Osteocyte (in vitro differentiated cells): ENCODE data around the gene ITGA7. TPM values are rescaled to one million over a fixed set of nuclear protein-coding genes. Genes with fewer than 3 reads are reported as not detected.

Experiments used
- DNase-seq: peaks from one replicate; pipeline ENCODE4 v3.0.0; 2021; ENCODE audit warnings: mixed read lengths; ENCODE audit not compliant: unreplicated experiment; ENCODE audit errors: extremely low spot score
- H3K27ac Mint-ChIP-seq: one replicate; pipeline ENCODE4 v1.8.0; 2021; ENCODE audit warnings: mild to moderate bottlenecking, mixed read lengths; ENCODE audit not compliant: unreplicated experiment
- H3K27me3 Mint-ChIP-seq: one replicate; pipeline ENCODE4 v1.8.0; 2021; ENCODE audit warnings: mixed read lengths; ENCODE audit not compliant: unreplicated experiment
- H3K36me3 Mint-ChIP-seq: one replicate; pipeline ENCODE4 v1.8.0; 2021; ENCODE audit warnings: mixed read lengths; ENCODE audit not compliant: unreplicated experiment
- H3K4me1 Mint-ChIP-seq: one replicate; pipeline ENCODE4 v1.8.0; 2021; ENCODE audit warnings: mixed read lengths; ENCODE audit not compliant: unreplicated experiment
- H3K4me3 Mint-ChIP-seq: one replicate; pipeline ENCODE4 v1.8.0; 2021; ENCODE audit warnings: mild to moderate bottlenecking, moderate library complexity, mixed read lengths; ENCODE audit not compliant: unreplicated experiment
- H3K9me3 Mint-ChIP-seq: one replicate; pipeline ENCODE4 v1.8.0; 2021; ENCODE audit warnings: mixed read lengths; ENCODE audit not compliant: unreplicated experiment
- total RNA-seq: library from RNA; stranded (reverse); gene quantifications from 2 replicates; pipeline ENCODE4 v1.2.1, GENCODE V29; 2021
- TF ChIP-seq, protein P1 (sequence below): fragments of 200-600 bp; sonication (generic); IDR thresholded peaks from 2 replicates; pipeline ENCODE4 v1.5.0; 2021; ENCODE audit warnings: antibody characterized with exemption, mild to moderate bottlenecking, moderate library complexity

ITGA7 gene
- total RNA-seq, 1 donor from 2014 or later: 5.7 TPM

- H3K4me3 Mint-ChIP-seq: no peak overlapping the region
- no peaks in the 10 kb centered on the region for H3K9me3 Mint-ChIP-seq
- H3K27me3 Mint-ChIP-seq: peaks cover 26% of the 10 kb centered on the region
- H3K27ac Mint-ChIP-seq: no peak overlapping the region
- H3K4me1 Mint-ChIP-seq: peaks cover 12% of the 10 kb centered on the region
- H3K36me3 Mint-ChIP-seq: no peaks in the 10 kb centered on the region
- TF ChIP-seq, protein P1, sequence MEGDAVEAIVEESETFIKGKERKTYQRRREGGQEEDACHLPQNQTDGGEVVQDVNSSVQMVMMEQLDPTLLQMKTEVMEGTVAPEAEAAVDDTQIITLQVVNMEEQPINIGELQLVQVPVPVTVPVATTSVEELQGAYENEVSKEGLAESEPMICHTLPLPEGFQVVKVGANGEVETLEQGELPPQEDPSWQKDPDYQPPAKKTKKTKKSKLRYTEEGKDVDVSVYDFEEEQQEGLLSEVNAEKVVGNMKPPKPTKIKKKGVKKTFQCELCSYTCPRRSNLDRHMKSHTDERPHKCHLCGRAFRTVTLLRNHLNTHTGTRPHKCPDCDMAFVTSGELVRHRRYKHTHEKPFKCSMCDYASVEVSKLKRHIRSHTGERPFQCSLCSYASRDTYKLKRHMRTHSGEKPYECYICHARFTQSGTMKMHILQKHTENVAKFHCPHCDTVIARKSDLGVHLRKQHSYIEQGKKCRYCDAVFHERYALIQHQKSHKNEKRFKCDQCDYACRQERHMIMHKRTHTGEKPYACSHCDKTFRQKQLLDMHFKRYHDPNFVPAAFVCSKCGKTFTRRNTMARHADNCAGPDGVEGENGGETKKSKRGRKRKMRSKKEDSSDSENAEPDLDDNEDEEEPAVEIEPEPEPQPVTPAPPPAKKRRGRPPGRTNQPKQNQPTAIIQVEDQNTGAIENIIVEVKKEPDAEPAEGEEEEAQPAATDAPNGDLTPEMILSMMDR: no peak
- DNase-seq: no peak
Measured at GRCh38 chr12:55683676-55684075, 24.0 kb downstream of the ITGA7 start.

- Mint-ChIP-seq H3K36me3 (no peaks in the 10 kb centered on the region), H3K27ac (no peak overlapping the region), H3K4me1 (peaks cover 12% of the 10 kb centered on the region), H3K9me3 (no peaks in the 10 kb centered on the region), H3K27me3 (peaks cover 26% of the 10 kb centered on the region), H3K4me3 (no peak overlapping the region)
- TF ChIP-seq, protein P1: no peak
- no peak for DNase-seq
Measured at GRCh38 chr12:55682087-55682796, 25.5 kb downstream of the ITGA7 start.

DNA sequence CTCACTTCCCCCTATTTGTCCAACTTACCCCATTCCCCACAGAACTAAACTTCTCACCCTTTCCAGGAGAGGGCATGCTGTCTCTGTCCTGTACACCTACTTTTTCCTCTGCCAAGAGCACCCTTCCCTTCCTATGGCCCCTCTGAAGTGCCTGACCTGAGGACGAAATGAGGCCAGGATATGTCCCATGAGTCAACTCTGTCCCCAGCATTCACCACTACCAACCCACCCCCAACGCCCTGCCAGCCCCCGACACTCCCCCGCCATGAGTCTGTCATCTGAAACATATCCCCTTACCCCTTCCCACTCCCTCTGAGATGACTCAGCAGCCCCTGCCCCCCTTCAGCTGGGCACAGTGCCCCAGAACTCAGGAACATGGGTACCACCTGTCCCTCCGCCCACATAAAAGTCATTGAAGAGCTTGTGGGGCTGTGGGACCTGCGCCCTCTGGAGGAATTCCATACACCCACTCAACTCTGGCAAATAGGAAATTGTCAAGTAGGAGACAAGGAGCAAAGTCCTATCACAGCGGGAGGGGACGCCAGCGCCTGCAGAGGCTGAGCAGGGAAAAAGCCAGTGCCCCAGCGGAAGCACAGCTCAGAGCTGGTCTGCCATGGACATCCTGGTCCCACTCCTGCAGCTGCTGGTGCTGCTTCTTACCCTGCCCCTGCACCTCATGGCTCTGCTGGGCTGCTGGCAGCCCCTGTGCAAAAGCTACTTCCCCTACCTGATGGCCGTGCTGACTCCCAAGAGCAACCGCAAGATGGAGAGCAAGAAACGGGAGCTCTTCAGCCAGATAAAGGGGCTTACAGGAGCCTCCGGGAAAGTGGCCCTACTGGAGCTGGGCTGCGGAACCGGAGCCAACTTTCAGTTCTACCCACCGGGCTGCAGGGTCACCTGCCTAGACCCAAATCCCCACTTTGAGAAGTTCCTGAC lies 26.3 kb downstream of the ITGA7 start:
- DNase-seq: no peak
- no peak overlapping the region for H3K27ac Mint-ChIP-seq
- H3K4me3 Mint-ChIP-seq: no peak overlapping the region
- no peaks in the 10 kb centered on the region for H3K9me3 Mint-ChIP-seq
- H3K27me3 Mint-ChIP-seq: peaks cover 28% of the 10 kb centered on the region
- TF ChIP-seq, protein P1: peak; percentile 28
- no peaks in the 10 kb centered on the region for H3K36me3 Mint-ChIP-seq
- peaks cover 12% of the 10 kb centered on the region for H3K4me1 Mint-ChIP-seq

DNA sequence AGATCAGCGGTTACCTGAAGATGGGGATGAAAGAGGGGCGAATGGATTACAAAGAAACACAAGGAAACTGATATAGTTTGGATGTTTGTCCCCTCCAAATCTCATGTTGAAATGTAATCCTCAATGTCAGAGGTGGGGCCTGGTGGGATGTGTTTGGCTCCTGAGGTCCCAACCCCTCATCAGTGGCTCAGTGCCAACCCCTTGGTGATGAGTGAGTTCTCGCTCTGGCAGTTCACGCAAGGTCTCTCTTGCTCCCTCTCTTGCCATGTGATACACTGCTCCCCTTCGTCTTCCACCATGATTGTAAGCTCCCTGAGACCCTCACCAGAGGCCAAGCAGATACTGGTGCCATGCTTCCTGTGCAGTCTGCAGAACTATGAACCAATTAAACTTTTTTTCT lies 28.0 kb downstream of the ITGA7 start:
- Mint-ChIP-seq H3K9me3 (no peaks in the 10 kb centered on the region), H3K4me1 (peaks cover 12% of the 10 kb centered on the region), H3K27me3 (peaks cover 35% of the 10 kb centered on the region), H3K4me3 (no peak overlapping the region), H3K27ac (no peak overlapping the region), H3K36me3 (no peaks in the 10 kb centered on the region)
- TF ChIP-seq, protein P1: no peak
- no peak for DNase-seq

DNA sequence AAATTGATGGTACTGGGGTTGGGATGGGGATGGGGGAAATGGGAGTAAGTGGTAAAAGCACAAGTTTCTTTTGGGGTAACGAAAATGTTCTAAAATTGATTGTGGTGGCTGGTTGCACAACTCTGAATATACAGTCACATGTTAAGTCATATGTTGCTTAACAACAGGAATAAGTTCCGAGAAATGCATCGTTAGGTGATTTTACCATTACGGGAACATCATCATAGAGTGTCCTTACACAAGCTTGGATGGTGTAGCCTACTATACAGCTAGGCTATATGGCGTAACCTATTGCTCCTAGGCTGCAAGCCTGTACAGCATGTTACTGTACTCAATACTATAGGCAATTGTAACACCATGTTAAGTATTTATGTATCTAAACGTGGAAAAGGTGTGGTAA lies 31.0 kb downstream of the ITGA7 start:
- Mint-ChIP-seq H3K9me3 (no peaks in the 10 kb centered on the region), H3K27ac (no peak overlapping the region), H3K4me1 (peaks cover 9% of the 10 kb centered on the region), H3K36me3 (no peaks in the 10 kb centered on the region), H3K27me3 (peaks cover 46% of the 10 kb centered on the region), H3K4me3 (no peak overlapping the region)
- TF ChIP-seq, protein P1: no peak
- DNase-seq: no peak
